GM03348 (cell line): Measurements from ENCODE around the gene HS3ST6.
"Not testable (repeated sequence)": the region's sequence is repeated elsewhere in the genome, so short reads cannot be mapped to it uniquely, and the experiment has no call there.

ENCODE experiments used
- DNase-seq: peaks from one replicate; pipeline ENCODE4 v3.0.0; 2012; ENCODE audit warnings: low spot score

The HS3ST6 gene

GRCh38 chr16:1907226-1907860 is 10.9 kb downstream of the HS3ST6 start:
- DNase-seq = no peak

GRCh38 chr16:1906846-1907165 is 11.4 kb downstream of the HS3ST6 start:
- no peak for DNase-seq

GRCh38 chr16:1906055-1906845 is 12.0 kb downstream of the HS3ST6 start:
- DNase-seq = no peak

GRCh38 chr16:1903845-1904840 is 14.1 kb downstream of the HS3ST6 start:
- no peak for DNase-seq

GRCh38 chr16:1903220-1903574 is 15.0 kb downstream of the HS3ST6 start:
- no peak for DNase-seq

- no peak for DNase-seq
Observed at GRCh38 chr16:1902547-1903219, 15.5 kb downstream of the HS3ST6 start.

- DNase-seq = no peak
Observed at GRCh38 chr16:1900452-1900774, 17.8 kb downstream of the HS3ST6 start.

- no peak for DNase-seq
Observed at GRCh38 chr16:1899641-1900451, 18.4 kb downstream of the HS3ST6 start.

GRCh38 chr16:1897692-1898091 is 20.5 kb downstream of the HS3ST6 start:
- not testable (repeated sequence) for DNase-seq

GRCh38 chr16:1895949-1896675 is 22.1 kb downstream of the HS3ST6 start:
- no peak for DNase-seq

GRCh38 chr16:1895068-1895467 is 23.1 kb downstream of the HS3ST6 start:
- DNase-seq = no peak

- no peak for DNase-seq
Observed at GRCh38 chr16:1890708-1891050, 27.5 kb downstream of the HS3ST6 start.

- DNase-seq = no peak
Observed at GRCh38 chr16:1890024-1890707, 28.0 kb downstream of the HS3ST6 start.

- no peak for DNase-seq
Observed at GRCh38 chr16:1887711-1888354, 30.4 kb downstream of the HS3ST6 start.

- DNase-seq = no peak
Observed at GRCh38 chr16:1884889-1885288, 33.3 kb downstream of the HS3ST6 start.

- no peak for DNase-seq
Observed at GRCh38 chr16:1884155-1884760, 34.0 kb downstream of the HS3ST6 start.

GRCh38 chr16:1881172-1881571 is 37.0 kb downstream of the HS3ST6 start:
- DNase-seq = not testable (repeated sequence)

GRCh38 chr16:1879477-1879876 is 38.7 kb downstream of the HS3ST6 start:
- no peak for DNase-seq

- no peak for DNase-seq
Observed at GRCh38 chr16:1878256-1878655, 40.0 kb downstream of the HS3ST6 start.
